OCI-LY7 (cell line): ENCODE measurements around the gene FIBIN. TPM values are rescaled to one million over a fixed set of nuclear protein-coding genes. Genes with fewer than 3 reads are reported as not detected.

Experiments
- BruUV-seq: library from RNA; stranded (reverse); fragments of 400-500 nt; replicated peaks from 2 replicates; lab custom pipeline; 2021; lab: Mats Ljungman, UMichigan
- CTCF ChIA-PET: fragments of 300-600 bp; sonication (Branson Sonifier 250); formaldehyde crosslinking; loops from one replicate; lab custom pipeline; 2022; ENCODE audit warnings: antibody characterized with exemption; ENCODE audit not compliant: unreplicated experiment; lab: Charles Lee
- POLR2A ChIA-PET: fragments of 300-600 bp; sonication (Branson Sonifier 250); formaldehyde crosslinking; loops from one replicate; lab custom pipeline; 2022; ENCODE audit warnings: antibody characterized with exemption; lab: Charles Lee
- DNase-seq: peaks from one replicate; pipeline ENCODE4 v3.0.0-alpha.2; 2015; ENCODE audit warnings: low spot score
- H2AFZ ChIP-seq: fragments of 200-600 bp; sonication (generic), shearing (Covaris generic); 2 replicates; pipeline ENCODE4 v1.6.1; 2014; ENCODE audit warnings: mild to moderate bottlenecking, antibody characterized with exemption, low read length, moderate library complexity
- H3K27ac ChIP-seq: fragments of 200-600 bp; sonication (generic); 2 replicates; pipeline ENCODE4 v1.5.1; 2014; ENCODE audit warnings: mixed run types, low read depth, mild to moderate bottlenecking, moderate library complexity, low read length, inconsistent platforms; ENCODE audit not compliant: poor library complexity, severe bottlenecking
- H3K36me3 ChIP-seq: fragments of 200-600 bp; sonication (generic); 2 replicates; pipeline ENCODE4 v1.6.1; 2014; ENCODE audit warnings: mild to moderate bottlenecking, antibody characterized with exemption, low read length, moderate library complexity, mixed read lengths; ENCODE audit not compliant: insufficient read depth
- H3K4me1 ChIP-seq: fragments of 200-600 bp; sonication (generic); 2 replicates; pipeline ENCODE4 v1.5.1; 2014; ENCODE audit warnings: mild to moderate bottlenecking, low read length; ENCODE audit not compliant: insufficient read depth, poor library complexity, severe bottlenecking
- H3K4me2 ChIP-seq: fragments of 200-600 bp; sonication (generic); 2 replicates; pipeline ENCODE4 v1.6.1; 2014; ENCODE audit warnings: mild to moderate bottlenecking, low read length
- H3K4me3 ChIP-seq: fragments of 200-600 bp; sonication (generic); 2 replicates; pipeline ENCODE4 v1.5.1; 2014; ENCODE audit warnings: mild to moderate bottlenecking, low read depth, low read length; ENCODE audit not compliant: poor library complexity, severe bottlenecking
- H3K79me2 ChIP-seq: fragments of 200-600 bp; sonication (generic); 2 replicates; pipeline ENCODE4 v1.6.1; 2016; ENCODE audit warnings: low read depth, mild to moderate bottlenecking, low read length, moderate library complexity, mixed read lengths; ENCODE audit not compliant: insufficient read depth
- H3K9me2 ChIP-seq: fragments of 200-600 bp; sonication (generic); 2 replicates; pipeline ENCODE4 v1.6.1; 2016; ENCODE audit warnings: mild to moderate bottlenecking, low read length, mixed read lengths; ENCODE audit not compliant: insufficient read depth
- H3K9me3 ChIP-seq: fragments of 200-600 bp; sonication (generic); 2 replicates; pipeline ENCODE4 v1.6.1; 2014; ENCODE audit warnings: mild to moderate bottlenecking, mixed run types, low read length, mixed read lengths
- H4K20me1 ChIP-seq: fragments of 200-600 bp; sonication (generic); 2 replicates; pipeline ENCODE4 v1.6.1; 2014; ENCODE audit warnings: mild to moderate bottlenecking, antibody characterized with exemption, low read length, moderate library complexity, mixed read lengths; ENCODE audit not compliant: insufficient read depth
- CTCF ChIP-seq: fragments of 200-600 bp; sonication (generic); conservative IDR thresholded peaks from 2 replicates; pipeline ENCODE4 v1.5.1; 2014; ENCODE audit warnings: mild to moderate bottlenecking, antibody characterized with exemption, low read length, moderate library complexity, mixed read lengths
- EZH2phosphoT487 ChIP-seq: fragments of 200-600 bp; sonication (generic); IDR thresholded peaks from 2 replicates; pipeline ENCODE4 v1.6.1; 2018; ENCODE audit warnings: low read depth, borderline replicate concordance, mild to moderate bottlenecking, mixed run types, antibody characterized with exemption, low read length, moderate library complexity, mixed read lengths
- intact Hi-C: fragments of 100-400 bp; cut with micrococcal nuclease; formaldehyde crosslinking; loops from one replicate; pipeline ENCODE4 v1.10.0; 2022; ENCODE audit not compliant: unreplicated experiment
- total RNA-seq, 2 experiments: library from RNA; depleted of rRNA in 1 of 2; stranded (reverse); fragments of >200 nt in 1 of 2; shearing (Covaris generic) in 1 of 2; gene quantifications; 2 replicates each; pipeline ENCODE4 v1.2.3, GENCODE V29; 2014 to 2022

The FIBIN gene
- total RNA-seq, 2 experiments from 2014 or later, result not detected

DNA sequence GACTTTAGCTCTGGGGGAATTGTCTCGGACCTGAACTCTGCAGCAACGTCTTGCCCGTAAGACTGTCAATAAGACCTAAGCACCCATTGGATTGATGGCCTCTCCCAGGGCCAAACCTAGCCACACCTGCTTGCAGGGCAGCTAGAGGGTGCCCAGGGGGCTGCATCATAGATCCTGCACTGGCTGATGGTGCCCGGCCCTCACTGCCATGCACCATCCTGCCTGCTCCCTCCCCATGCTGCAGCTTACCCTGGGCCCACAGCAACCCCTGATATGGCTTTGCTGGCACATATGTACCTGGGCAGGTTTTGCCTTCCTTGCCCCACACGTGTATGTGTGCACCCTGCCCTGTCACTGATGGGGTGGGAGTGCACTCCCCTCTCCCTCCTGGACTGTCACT lies 37.8 kb downstream of the FIBIN start:
- CTCF ChIA-PET, result no interaction called here
- BruUV-seq, result no TSS peak
- Histone ChIP-seq H3K4me1 (peaks cover 5% of the 10 kb centered on the region), H3K79me2 (no peaks in the 10 kb centered on the region), H4K20me1 (no peaks in the 10 kb centered on the region), H3K36me3 (no peaks in the 10 kb centered on the region), H3K4me3 (no peak overlapping the region), H2AFZ (no peak overlapping the region), H3K9me2 (no peaks in the 10 kb centered on the region; the same call in 1 of the 2 replicates), H3K9me3 (no peaks in the 10 kb centered on the region), H3K27ac (no peak overlapping the region), H3K4me2 (no peak overlapping the region)
- no peak for DNase-seq
- intact Hi-C loops, result no loop called here
- POLR2A ChIA-PET, result interaction anchor here (0.9 kb wide), 1 partner anchor 13 kb away, joined by 3 read pairs; no protein-coding TSS in a partner anchor
- TF ChIP-seq CTCF (no peak), EZH2phosphoT487 (no peak)

GRCh38 chr11:27039873-27040272 lies 46.0 kb downstream of the FIBIN start:
- Histone ChIP-seq H3K4me1 (peaks cover 13% of the 10 kb centered on the region), H3K27ac (no peak overlapping the region), H3K79me2 (no peaks in the 10 kb centered on the region), H3K36me3 (no peaks in the 10 kb centered on the region), H3K4me3 (no peak overlapping the region), H3K4me2 (peak overlapping the region; percentile 20; the same call in 1 of the 2 replicates), H3K9me2 (no peaks in the 10 kb centered on the region), H2AFZ (peak overlapping the region; percentile 18; the same call in 1 of the 2 replicates), H4K20me1 (no peaks in the 10 kb centered on the region), H3K9me3 (peaks cover 19% of the 10 kb centered on the region; the same call in 1 of the 2 replicates)
- CTCF ChIA-PET, result no interaction called here
- TF ChIP-seq CTCF (peak; percentile 50), EZH2phosphoT487 (no peak)
- no peak for DNase-seq
- POLR2A ChIA-PET, result interaction anchor here (0.6 to 0.8 kb wide), 2 partner anchors 68 to 263 kb away, joined by 3 read pairs; no protein-coding TSS in a partner anchor
- BruUV-seq, result no TSS peak
- intact Hi-C loops, result no loop called here
